GM04504 (cell line): ENCODE data around the gene OR5M3.

Experiments
- DNase-seq: peaks from one replicate; pipeline ENCODE4 v3.0.0-alpha.2; 2012; ENCODE audit warnings: low read depth

The OR5M3 gene

DNA sequence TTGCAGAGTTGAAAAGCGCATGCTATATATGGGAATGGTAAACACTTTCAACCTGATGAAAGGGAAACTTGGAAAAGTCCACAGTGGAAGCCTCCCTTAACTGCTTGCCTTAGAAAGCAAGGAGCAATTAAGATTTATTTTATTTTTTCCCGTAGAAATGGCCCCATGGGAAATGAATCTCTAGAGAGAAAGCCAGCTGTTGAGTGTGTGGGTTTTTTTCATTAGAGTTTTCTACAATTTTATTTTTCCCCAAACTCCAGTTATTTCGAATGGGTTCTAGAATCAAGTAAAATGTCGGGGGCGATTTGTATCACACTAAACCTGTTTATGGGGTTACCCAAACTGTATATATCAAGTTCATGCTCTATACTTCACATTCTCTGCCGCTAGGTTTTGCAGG, at the start of gene OR5M3:
OR5M3 (minus strand) TSS at position 101 of the 400 bp plus-strand sequence. CDS start 2,855 bp downstream, outside the sequence.
- DNase-seq: no peak

DNA sequence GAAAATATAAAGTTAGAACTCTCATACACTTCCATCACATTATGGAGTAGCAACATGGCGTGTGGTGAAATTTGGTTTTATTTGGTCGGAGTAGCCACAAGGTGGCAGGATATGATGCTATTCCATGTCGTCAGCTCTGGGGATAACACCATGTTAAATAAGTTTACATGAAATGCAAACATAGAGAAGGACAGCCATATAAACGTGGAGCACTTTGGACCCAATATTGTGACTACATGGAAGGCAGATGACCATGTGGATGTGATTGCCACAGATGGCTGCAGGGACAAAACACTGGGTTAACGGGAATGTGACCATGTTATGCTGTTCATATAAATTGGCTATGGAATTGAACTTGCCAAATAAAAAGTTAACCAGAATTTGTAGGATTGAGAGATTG, 48.9 kb upstream of the OR5M3 start:
- DNase-seq: no peak

DNA sequence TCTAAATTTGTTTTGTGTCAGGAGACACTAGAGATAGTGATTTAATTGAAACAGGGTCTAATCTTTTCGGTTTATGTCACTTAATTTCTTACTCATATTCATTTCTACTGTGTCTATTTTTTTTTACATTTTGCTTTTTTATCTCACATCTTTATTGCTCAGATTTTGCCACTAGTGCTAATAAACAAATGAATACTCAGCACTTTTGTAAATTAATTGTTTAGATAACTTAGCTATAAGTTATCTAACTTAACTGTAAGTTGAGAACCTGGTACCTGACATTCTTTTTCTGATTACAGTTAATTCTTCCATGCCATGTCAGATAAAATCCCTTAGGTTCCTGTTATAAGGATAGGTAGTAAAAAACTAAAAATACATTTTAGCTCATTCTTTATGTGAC, 40.1 kb upstream of the OR5M3 start:
- no peak for DNase-seq

DNA sequence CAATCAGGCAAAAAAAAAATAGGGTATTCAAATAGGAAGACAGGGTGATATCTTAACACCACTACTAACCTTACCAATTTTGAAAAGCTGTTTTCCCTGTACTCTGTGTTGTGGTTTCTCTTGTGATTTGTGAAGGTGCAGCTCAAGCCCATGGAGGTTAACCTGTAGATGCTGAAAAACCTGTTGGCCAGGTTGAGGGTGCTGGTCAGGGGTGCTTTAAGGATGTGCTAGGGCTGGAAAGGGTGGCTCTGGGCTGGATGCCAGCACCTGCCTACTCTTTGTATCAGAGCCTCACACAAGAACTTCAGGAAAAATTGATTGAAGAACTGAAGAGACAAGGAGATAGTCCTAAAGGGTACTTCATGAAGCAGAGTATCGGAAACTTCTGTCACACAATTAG, 36.3 kb upstream of the OR5M3 start:
- no peak for DNase-seq

DNA sequence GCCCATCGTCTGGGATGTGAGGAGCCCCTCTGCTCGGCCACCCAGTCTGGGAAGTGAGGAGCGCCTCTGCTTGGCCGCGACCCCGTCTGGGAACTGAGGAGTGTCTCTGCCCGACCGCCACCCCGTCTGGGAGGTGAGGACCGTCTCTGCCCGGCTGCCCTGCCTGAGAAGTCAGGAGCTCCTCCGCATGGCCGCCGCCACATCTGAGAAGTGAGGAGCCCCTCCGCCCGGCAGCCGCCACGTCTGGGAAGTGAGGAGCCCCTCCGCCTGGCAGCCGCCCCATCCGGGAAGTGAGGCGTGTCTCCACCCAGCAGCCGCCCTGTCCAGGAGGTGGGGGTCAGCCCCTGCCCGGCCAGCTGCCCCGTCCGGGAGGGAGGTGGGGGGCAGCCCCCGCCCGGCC, 23.9 kb upstream of the OR5M3 start:
- DNase-seq: no peak

DNA sequence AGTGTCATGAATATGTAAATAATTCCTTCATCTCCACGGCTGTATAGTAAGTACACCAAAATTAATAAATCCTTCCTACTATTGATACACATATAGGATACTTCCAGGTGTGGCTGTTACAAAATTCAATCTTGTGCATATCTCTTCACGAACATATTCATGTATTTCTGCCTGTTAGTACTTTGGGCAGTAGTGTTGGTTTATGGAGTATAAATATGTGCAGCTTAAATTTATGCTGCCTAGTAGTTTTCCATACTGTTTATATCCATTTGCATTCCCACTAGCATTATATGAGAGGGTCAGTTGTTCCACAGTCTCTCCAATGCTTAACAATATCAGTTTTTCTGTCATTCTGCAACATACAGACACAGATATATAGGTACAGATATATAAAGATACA, 22.0 kb upstream of the OR5M3 start:
- DNase-seq: no peak

DNA sequence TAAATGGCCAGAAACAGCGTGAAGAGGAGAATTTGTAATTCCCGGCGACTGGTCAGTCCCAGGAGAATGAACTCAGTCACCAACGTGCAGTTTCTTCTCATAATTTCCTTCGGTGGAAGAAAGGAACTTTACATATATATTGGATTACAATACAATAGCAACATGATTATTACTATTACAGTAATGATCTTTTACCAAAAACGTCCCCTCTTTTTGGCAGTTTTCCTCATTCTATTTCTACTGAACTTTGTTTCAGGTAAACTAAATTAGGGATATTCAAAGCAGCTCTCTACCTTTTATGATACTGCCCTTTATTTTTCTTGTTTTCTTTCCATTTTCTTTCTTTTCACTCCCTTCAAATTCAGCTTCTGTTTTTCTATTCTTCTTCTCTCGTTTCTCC, 18.1 kb upstream of the OR5M3 start, which contains the start of gene OR5M8:
OR5M8 (minus strand) TSS at position 101 of the 400 bp plus-strand sequence; CDS start at position 101, 0 bp downstream.
- DNase-seq: no peak

DNA sequence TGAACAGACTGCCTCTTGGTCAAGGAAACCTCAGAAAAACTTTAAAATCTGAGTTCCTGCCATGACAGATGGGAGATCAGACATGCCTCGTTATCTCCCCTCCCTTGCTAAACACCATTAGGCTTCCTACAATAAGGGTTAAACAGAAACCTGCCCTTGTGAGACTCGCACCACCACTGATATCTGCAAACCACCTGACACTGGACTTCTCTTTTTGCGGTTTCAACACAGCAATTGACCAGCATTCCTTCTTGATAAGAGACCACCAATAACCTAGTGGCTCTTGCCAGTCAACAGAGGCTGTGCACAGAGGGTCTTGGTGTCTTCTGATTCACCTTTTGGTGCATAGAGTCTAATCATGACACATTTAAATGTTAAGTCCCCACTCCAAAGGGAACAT, 13.6 kb upstream of the OR5M3 start:
- DNase-seq: no peak

DNA sequence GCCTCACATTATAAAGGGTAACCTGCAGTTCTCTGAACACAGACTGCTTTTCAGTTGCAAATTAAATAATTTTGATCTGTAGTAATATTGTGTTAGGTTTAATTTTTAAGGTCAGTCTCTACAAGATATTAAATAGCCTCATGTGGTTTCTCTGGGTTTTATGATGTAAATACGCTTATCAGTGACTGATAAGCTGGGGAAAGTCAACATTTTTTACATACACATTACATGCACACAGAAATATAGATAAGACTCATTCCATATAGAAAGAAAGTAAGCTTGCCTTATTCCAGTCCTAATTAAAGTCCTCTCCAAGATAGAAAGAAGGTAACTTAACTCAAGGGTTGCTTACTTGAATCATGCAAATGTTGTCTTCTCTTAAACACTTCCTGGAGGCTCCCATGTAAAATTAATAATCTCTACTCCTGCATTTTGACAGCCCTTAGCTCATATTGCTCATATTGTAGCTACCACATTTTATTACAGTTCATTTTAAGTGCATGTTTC, 1.6 kb upstream of the OR5M3 start:
- no peak for DNase-seq

DNA sequence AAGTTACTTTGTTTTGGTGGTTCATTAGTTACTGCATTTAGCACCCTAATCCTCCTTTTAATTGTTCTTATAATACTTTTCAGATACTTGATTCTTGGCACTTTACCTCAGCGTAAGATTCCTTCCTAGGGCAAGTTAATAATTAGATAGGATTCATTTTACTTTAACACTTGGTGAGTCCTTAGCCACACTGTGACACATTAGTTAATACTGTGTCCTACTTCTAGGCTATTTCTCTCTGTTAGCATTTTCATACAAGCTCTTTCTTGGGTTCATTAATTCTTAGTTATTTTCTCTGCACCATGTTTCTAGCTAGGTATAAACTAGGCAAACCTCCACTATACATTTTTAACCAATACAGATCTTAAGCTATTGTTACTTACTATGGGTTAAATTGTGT, 16.1 kb downstream of the OR5M3 start:
- no peak for DNase-seq

DNA sequence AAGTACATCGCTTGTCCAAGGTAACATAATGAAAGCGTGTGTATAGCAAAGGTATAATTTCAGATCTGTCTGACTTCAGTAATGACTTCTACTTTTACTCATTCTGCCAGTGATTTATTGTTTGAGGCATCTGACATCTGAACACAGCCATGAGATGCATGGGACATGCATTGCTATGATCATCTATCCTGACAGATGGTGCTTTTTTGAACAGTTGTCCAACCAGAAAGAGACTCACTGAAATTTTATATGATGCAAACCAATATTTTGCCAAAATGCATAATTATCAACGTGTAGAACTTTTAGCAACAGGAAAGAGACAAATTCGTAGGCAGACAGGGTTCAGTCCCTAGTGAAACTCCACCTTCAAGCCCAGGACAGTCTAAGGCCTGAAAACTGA, 19.6 kb downstream of the OR5M3 start:
- DNase-seq: no peak
